Brain microvascular endothelial cell (primary cell): ENCODE measurements around the gene GPR84.
A peak's percentile ranks its signal among the peaks of the same experiment; 100 is the strongest.

Experiments used
- DNase-seq: peaks from one replicate; pipeline ENCODE4 v3.0.0-alpha.2; 2020
- H3K27ac ChIP-seq: fragments of 250-450 bp; sonication (Bioruptor Pico); 2 replicates; pipeline ENCODE4 v1.5.1; 2020; ENCODE audit warnings: mild to moderate bottlenecking, moderate library complexity
- H3K27me3 ChIP-seq: fragments of 250-450 bp; sonication (Bioruptor Pico); replicated peaks from 2 replicates; pipeline ENCODE4 v1.5.1; 2020; ENCODE audit warnings: mild to moderate bottlenecking
- H3K36me3 ChIP-seq: fragments of 250-450 bp; sonication (Bioruptor Pico); replicated peaks from 2 replicates; pipeline ENCODE4 v1.5.1; 2020; ENCODE audit warnings: mild to moderate bottlenecking
- H3K4me3 ChIP-seq: 2 replicates; pipeline ENCODE4 v1.5.1; 2011; ENCODE audit warnings: low read depth, mild to moderate bottlenecking, control low read depth, low read length, moderate library complexity
- CTCF ChIP-seq: IDR thresholded peaks from 2 replicates; pipeline ENCODE4 v1.5.1; 2011; ENCODE audit warnings: low read depth, mild to moderate bottlenecking, moderate library complexity, low read length, control low read depth, inconsistent platforms; ENCODE audit errors: missing control alignments
- in situ Hi-C: cut with HindIII; loops from 2 replicates; pipeline ENCODE4 v1.10.0; 2017; ENCODE audit warnings: low sequenced_read_pairs, low pct_ligation_motif_present

GPR84 gene

GRCh38 chr12:54409267-54409666, 45.0 kb upstream of the GPR84 start:
- H3K36me3 ChIP-seq, result peaks cover 57% of the 10 kb centered on the region
- no peaks in the 10 kb centered on the region for H3K27me3 ChIP-seq
- in situ Hi-C loops, result no loop called here
- no peak overlapping the region for H3K4me3 ChIP-seq
- TF ChIP-seq CTCF, result no peak
- no peak for DNase-seq
- no peak overlapping the region for H3K27ac ChIP-seq

GRCh38 chr12:54407183-54407905, 43.1 kb upstream of the GPR84 start:
- in situ Hi-C loops, result no loop called here
- Histone ChIP-seq H3K36me3 (peaks cover 76% of the 10 kb centered on the region), H3K27me3 (no peaks in the 10 kb centered on the region), H3K27ac (no peak overlapping the region), H3K4me3 (no peak overlapping the region)
- no peak for DNase-seq
- TF ChIP-seq CTCF, result no peak

GRCh38 chr12:54405573-54405972, 41.3 kb upstream of the GPR84 start:
- Histone ChIP-seq H3K4me3 (no peak overlapping the region), H3K27me3 (no peaks in the 10 kb centered on the region), H3K36me3 (peaks cover 89% of the 10 kb centered on the region), H3K27ac (no peak overlapping the region)
- TF ChIP-seq CTCF, result no peak
- in situ Hi-C loops, result no loop called here
- DNase-seq, result no peak

- Histone ChIP-seq H3K27me3 (no peaks in the 10 kb centered on the region), H3K36me3 (peaks cover 94% of the 10 kb centered on the region), H3K4me3 (no peak overlapping the region), H3K27ac (no peak overlapping the region)
- in situ Hi-C loops, result no loop called here
- TF ChIP-seq CTCF, result no peak
- no peak for DNase-seq
These were observed 40.8 kb upstream of the GPR84 start for GRCh38 chr12:54405106-54405505.

GRCh38 chr12:54404061-54405004, 40.0 kb upstream of the GPR84 start:
- TF ChIP-seq CTCF, result peak; percentile 98
- H3K27ac ChIP-seq, result no peak overlapping the region

More at GRCh38 chr12:54404061-54405004, 40.0 kb upstream of the GPR84 start:
- no peaks in the 10 kb centered on the region for H3K27me3 ChIP-seq
- peaks cover 98% of the 10 kb centered on the region for H3K36me3 ChIP-seq
- H3K4me3 ChIP-seq, result no peak overlapping the region
- no peak for DNase-seq
- in situ Hi-C loops, result no loop called here
